A549 (cell line): Measurements from ENCODE around the gene ARHGAP28. TPM values are rescaled to one million over a fixed set of nuclear protein-coding genes. Genes with fewer than 3 reads are reported as not detected.

Experiments used
- ATAC-seq, 2 experiments: fragments of 200-7000 bp in 1 of 2; fragments of >200 bp in 1 of 2; cut with Nextera tagmentation in 1 of 2; cut with Tn5 transposase in 1 of 2; 3 replicates each; pipeline versions ENCODE4 v1.8.0 to v1.9.1; 2018 to 2020; ENCODE audit warnings: mild to moderate bottlenecking in 1 of 2, moderate library complexity in 1 of 2
- CTCF ChIA-PET: fragments of 300-600 bp; sonication (Branson Sonifier 250); formaldehyde crosslinking; extraction: SDS; loops from one replicate; lab custom pipeline; 2021; ENCODE audit warnings: antibody characterized with exemption, inconsistent platforms; lab: Yijun Ruan, JAX
- POLR2A ChIA-PET: fragments of 350-600 bp; formaldehyde crosslinking; extraction: SDS; loops from one replicate; lab custom pipeline; 2021; ENCODE audit warnings: antibody characterized with exemption, inconsistent platforms; lab: Yijun Ruan, JAX
- DNase-seq, 2 experiments: peaks; one replicate each; pipeline versions ENCODE4 v3.0.0 to v3.0.0-alpha.2; 2011 to 2016; ENCODE audit warnings: low read depth in 1 of 2, low spot score in 1 of 2
- FAIRE-seq: peaks from 2 replicates; lab custom pipeline; 2011; peaks lifted over from hg19 to GRCh38; lab: Jason Lieb, UNC
- H3K27ac ChIP-seq, 2 experiments: fragments of >200 bp; sonication (Bioruptor Twin); formaldehyde crosslinking; 3 replicates each; pipeline ENCODE4 v1.5.1; 2016 to 2017
- H3K4me1 ChIP-seq: fragments of >200 bp; sonication (Bioruptor Twin); formaldehyde crosslinking; 3 replicates; pipeline ENCODE4 v1.6.1; 2016
- H3K4me2 ChIP-seq: fragments of >200 bp; sonication (Bioruptor Twin); formaldehyde crosslinking; 3 replicates; pipeline ENCODE4 v1.6.1; 2016
- H3K4me3 ChIP-seq: fragments of >200 bp; sonication (Bioruptor Twin); formaldehyde crosslinking; 3 replicates; pipeline ENCODE4 v1.5.1; 2016
- H3K9me3 ChIP-seq: fragments of >200 bp; sonication (Bioruptor Twin); formaldehyde crosslinking; 3 replicates; pipeline ENCODE4 v1.6.1; 2016
- CBX8 ChIP-seq: fragments of 200-600 bp; sonication (generic); IDR thresholded peaks from 2 replicates; pipeline ENCODE4 v1.6.1; 2016
- CHD4 ChIP-seq: fragments of 200-600 bp; sonication (generic); IDR thresholded peaks from 2 replicates; pipeline ENCODE4 v1.6.1; 2016; ENCODE audit warnings: antibody characterized with exemption, mild to moderate bottlenecking, borderline replicate concordance
- CTCF ChIP-seq: fragments of >200 bp; sonication (Bioruptor Twin); formaldehyde crosslinking; IDR thresholded peaks from 3 replicates; pipeline ENCODE4 v1.5.1; 2016
- EHMT2 ChIP-seq: fragments of 200-600 bp; sonication (generic); IDR thresholded peaks from 2 replicates; pipeline ENCODE4 v1.6.1; 2016; ENCODE audit warnings: antibody characterized with exemption, low read depth, mild to moderate bottlenecking, moderate library complexity
- ELK1 ChIP-seq: fragments of 150-350 bp; IDR thresholded peaks from 2 replicates; pipeline ENCODE4 v1.6.1; 2014; ENCODE audit warnings: low read depth, mild to moderate bottlenecking, low read length
- FOSB ChIP-seq: fragments of 250-450 bp; sonication (Bioruptor Pico); IDR thresholded peaks from 2 replicates; pipeline ENCODE4 v1.5.0; 2020; ENCODE audit warnings: mild to moderate bottlenecking, moderate library complexity
- FOXS1 ChIP-seq: fragments of 250-450 bp; sonication (Bioruptor Pico); IDR thresholded peaks from 2 replicates; pipeline ENCODE4 v1.5.0; 2020; ENCODE audit warnings: mild to moderate bottlenecking, moderate library complexity
- HDAC2 ChIP-seq: fragments of 200-600 bp; sonication (generic); IDR thresholded peaks from 2 replicates; pipeline ENCODE4 v1.6.1; 2016
- HES2 ChIP-seq: fragments of >200 bp; sonication (Bioruptor Twin); formaldehyde crosslinking; IDR thresholded peaks from 2 replicates; pipeline ENCODE4 v1.6.1; 2016
- HOXB13 ChIP-seq: fragments of 250-450 bp; sonication (Bioruptor Pico); IDR thresholded peaks from 2 replicates; pipeline ENCODE4 v1.5.0; 2020; ENCODE audit warnings: low read depth, mild to moderate bottlenecking, moderate library complexity
- KDM1A ChIP-seq: fragments of 200-600 bp; sonication (generic); IDR thresholded peaks from 2 replicates; pipeline ENCODE4 v1.6.1; 2016; ENCODE audit warnings: low read depth, mild to moderate bottlenecking
- MAFK ChIP-seq: fragments of 450-650 bp; IDR thresholded peaks from 2 replicates; pipeline ENCODE4 v1.6.1; 2014; ENCODE audit not compliant: partially characterized antibody
- PBX3 ChIP-seq: IDR thresholded peaks from 2 replicates; pipeline ENCODE4 v1.6.1; 2012
- PHF8 ChIP-seq: fragments of 200-600 bp; sonication (generic); IDR thresholded peaks from 2 replicates; pipeline ENCODE4 v1.6.1; 2016; ENCODE audit warnings: low read depth, mild to moderate bottlenecking, antibody characterized with exemption, moderate library complexity, borderline replicate concordance
- RARB ChIP-seq: fragments of 250-450 bp; sonication (Bioruptor Pico); IDR thresholded peaks from 2 replicates; pipeline ENCODE4 v1.8.0; 2021; ENCODE audit warnings: mild to moderate bottlenecking, moderate library complexity
- RCOR1 ChIP-seq: fragments of 150-350 bp; IDR thresholded peaks from 2 replicates; pipeline ENCODE4 v1.6.1; 2014; ENCODE audit warnings: antibody characterized with exemption, low read length, low read depth
- TFCP2L1 ChIP-seq: fragments of 250-450 bp; sonication (Bioruptor Pico); IDR thresholded peaks from 2 replicates; pipeline ENCODE4 v1.5.0; 2021; ENCODE audit warnings: mild to moderate bottlenecking
- ZC3H11A ChIP-seq: fragments of 450-650 bp; IDR thresholded peaks from 2 replicates; pipeline ENCODE4 v1.6.1; 2014; ENCODE audit warnings: antibody characterized with exemption, mild to moderate bottlenecking
- ZFP36 ChIP-seq: fragments of 450-650 bp; IDR thresholded peaks from 2 replicates; pipeline ENCODE4 v1.6.1; 2014; ENCODE audit warnings: borderline replicate concordance; ENCODE audit not compliant: partially characterized antibody
- WGBS: methylation state at CpG from one replicate; pipeline ENCODE4 v1.1.6; 2017; ENCODE audit errors: missing lambda C conversion rate; 5-methylcytosine and 5-hydroxymethylcytosine counted together
- polyA plus RNA-seq, 4 experiments: library from polyadenylated mRNA; depleted of rRNA in 3 of 4; stranded (reverse); fragments of >200 nt; fragmentation: RNase III in 1 of 4; extraction: RNeasy Plus Mini Kit Qiagen cat#74134 plus additional on column Dnase treatment in 1 of 4; gene quantifications; 2 replicates in 3 of 4; 3 replicates in 1 of 4; pipeline ENCODE4 v1.2.3, GENCODE V29; 2011 to 2017
- TF ChIP-seq, protein P1 (sequence below): IDR thresholded peaks from 2 replicates; pipeline ENCODE4 v1.6.1; 2012; ENCODE audit warnings: low read depth, borderline replicate concordance
- TF ChIP-seq, protein P2 (sequence below): fragments of 250-450 bp; sonication (Bioruptor Pico); IDR thresholded peaks from 2 replicates; pipeline ENCODE4 v1.5.0; 2021; ENCODE audit warnings: mild to moderate bottlenecking, moderate library complexity, borderline replicate concordance
- TF ChIP-seq, protein P3 (sequence below): IDR thresholded peaks from 2 replicates; pipeline ENCODE4 v1.6.1; 2012

The ARHGAP28 gene
- polyA plus RNA-seq, 2 of the 4 experiments (the other 2 are of a cell fraction): 0.13 to 0.17 TPM

DNA sequence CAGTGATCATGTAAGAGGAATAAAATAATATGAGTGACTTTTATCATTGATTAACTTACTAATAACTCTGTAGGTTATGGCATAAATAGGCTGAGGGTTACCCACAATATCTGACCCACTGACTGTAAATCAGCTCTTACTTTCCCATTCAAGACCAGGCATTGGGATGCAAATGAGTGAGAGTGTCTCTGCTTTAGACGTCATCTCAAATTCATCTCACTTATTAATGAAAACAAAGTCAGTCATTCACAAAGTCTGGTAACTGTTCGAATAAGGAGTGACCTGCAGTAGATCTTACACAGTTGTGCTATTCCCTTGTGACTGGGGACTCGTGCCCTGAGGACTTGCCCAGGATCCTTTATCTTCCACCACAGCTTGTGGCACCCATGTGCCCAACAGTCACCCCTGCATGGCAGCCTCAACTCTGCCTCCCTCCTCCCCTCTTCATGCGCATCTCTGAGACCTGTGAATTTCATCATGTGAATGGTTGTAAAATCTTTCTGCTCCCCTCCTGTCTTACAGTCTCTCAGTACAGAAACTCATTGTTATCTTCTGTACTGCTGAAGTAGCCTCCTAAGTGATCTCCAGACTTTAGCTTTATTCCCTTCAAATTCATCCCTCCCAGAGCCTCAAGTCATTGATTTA is 131.4 kb downstream of the ARHGAP28 start:
- ATAC-seq: no peak
- FAIRE-seq: no peak
- Histone ChIP-seq H3K4me2 (no peak overlapping the region), H3K4me3 (no peak overlapping the region), H3K9me3 (no peaks in the 10 kb centered on the region), H3K4me1 (no peaks in the 10 kb centered on the region), H3K27ac (no peak overlapping the region)
- ChIA-PET CTCF (interaction anchor here (1.3 kb wide), 1 partner anchor 26 kb away, joined by 3 read pairs; no protein-coding TSS in a partner anchor), POLR2A (no interaction called here)
- WGBS: 41% methylated on average over 4 of the region's 4 CpGs
- TF ChIP-seq CBX8 (no peak), EHMT2 (no peak), CHD4 (no peak)
- DNase-seq: no peak

- FAIRE-seq: no peak
- CTCF ChIA-PET: no interaction called here
- TF ChIP-seq CTCF (no peak), HOXB13 (CRISPR knock-in tag) (no peak), RARB (CRISPR knock-in tag) (no peak), KDM1A (no peak), FOXS1 (CRISPR knock-in tag) (no peak), PHF8 (no peak), FOSB (CRISPR knock-in tag) (no peak), ZFP36 (no peak), TFCP2L1 (CRISPR knock-in tag) (no peak), ELK1 (no peak), PBX3 (no peak)
- TF ChIP-seq, protein P1, sequence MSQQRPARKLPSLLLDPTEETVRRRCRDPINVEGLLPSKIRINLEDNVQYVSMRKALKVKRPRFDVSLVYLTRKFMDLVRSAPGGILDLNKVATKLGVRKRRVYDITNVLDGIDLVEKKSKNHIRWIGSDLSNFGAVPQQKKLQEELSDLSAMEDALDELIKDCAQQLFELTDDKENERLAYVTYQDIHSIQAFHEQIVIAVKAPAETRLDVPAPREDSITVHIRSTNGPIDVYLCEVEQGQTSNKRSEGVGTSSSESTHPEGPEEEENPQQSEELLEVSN: no peak
- POLR2A ChIA-PET: no interaction called here
- Histone ChIP-seq H3K9me3 (no peaks in the 10 kb centered on the region), H3K27ac (no peak overlapping the region), H3K4me2 (no peak overlapping the region), H3K4me3 (no peak overlapping the region), H3K4me1 (no peaks in the 10 kb centered on the region)
- ATAC-seq: no peak
- DNase-seq: no peak
These were observed 135.7 kb downstream of the ARHGAP28 start for GRCh38 chr18:6865251-6865650.

DNA sequence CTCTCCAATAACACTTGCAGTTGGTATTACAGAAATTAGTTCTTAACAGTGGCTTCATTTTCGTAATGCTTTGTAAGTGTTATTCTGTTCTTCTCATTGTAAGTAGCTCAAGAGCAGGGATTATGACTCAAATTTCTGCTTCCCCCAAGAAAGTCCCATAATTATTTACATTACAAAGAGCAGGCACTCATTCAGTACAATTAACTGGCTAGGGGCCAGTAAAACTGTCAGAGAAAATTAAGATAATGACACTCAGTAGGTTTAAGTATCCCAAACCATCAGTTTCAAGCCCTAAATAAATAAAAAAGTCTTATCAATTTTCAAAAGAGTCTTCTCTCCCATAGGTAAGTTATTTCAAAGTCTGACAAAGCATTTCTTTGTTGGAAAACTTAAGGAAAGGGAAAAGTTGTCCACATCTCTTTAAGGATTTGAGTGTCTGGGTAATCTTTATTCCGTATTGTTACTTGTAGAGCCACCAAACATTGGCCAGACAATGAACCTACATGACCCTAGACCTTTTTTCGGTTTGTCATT is 137.1 kb downstream of the ARHGAP28 start:
- POLR2A ChIA-PET: no interaction called here
- Histone ChIP-seq H3K9me3 (no peaks in the 10 kb centered on the region), H3K4me1 (no peaks in the 10 kb centered on the region), H3K4me3 (no peak overlapping the region), H3K27ac (no peak overlapping the region), H3K4me2 (no peak overlapping the region)
- FAIRE-seq (no peak), DNase-seq (no peak), ATAC-seq (no peak)
- CTCF ChIA-PET: no interaction called here
- 2% methylated on average over 3 of the region's 3 CpGs for WGBS
- TF ChIP-seq, protein P2, sequence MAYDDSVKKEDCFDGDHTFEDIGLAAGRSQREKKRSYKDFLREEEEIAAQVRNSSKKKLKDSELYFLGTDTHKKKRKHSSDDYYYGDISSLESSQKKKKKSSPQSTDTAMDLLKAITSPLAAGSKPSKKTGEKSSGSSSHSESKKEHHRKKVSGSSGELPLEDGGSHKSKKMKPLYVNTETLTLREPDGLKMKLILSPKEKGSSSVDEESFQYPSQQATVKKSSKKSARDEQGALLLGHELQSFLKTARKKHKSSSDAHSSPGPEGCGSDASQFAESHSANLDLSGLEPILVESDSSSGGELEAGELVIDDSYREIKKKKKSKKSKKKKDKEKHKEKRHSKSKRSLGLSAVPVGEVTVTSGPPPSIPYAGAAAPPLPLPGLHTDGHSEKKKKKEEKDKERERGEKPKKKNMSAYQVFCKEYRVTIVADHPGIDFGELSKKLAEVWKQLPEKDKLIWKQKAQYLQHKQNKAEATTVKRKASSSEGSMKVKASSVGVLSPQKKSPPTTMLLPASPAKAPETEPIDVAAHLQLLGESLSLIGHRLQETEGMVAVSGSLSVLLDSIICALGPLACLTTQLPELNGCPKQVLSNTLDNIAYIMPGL: no peak
- TF ChIP-seq MAFK (no peak), HDAC2 (no peak), RCOR1 (no peak), RARB (CRISPR knock-in tag) (no peak), HES2 (no peak), CTCF (no peak), ZC3H11A (no peak)
- TF ChIP-seq, protein P3, sequence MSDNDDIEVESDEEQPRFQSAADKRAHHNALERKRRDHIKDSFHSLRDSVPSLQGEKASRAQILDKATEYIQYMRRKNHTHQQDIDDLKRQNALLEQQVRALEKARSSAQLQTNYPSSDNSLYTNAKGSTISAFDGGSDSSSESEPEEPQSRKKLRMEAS: no peak
- TF ChIP-seq, protein P1: no peak
